Measurements from ENCODE around the gene HABP2.

DNA sequence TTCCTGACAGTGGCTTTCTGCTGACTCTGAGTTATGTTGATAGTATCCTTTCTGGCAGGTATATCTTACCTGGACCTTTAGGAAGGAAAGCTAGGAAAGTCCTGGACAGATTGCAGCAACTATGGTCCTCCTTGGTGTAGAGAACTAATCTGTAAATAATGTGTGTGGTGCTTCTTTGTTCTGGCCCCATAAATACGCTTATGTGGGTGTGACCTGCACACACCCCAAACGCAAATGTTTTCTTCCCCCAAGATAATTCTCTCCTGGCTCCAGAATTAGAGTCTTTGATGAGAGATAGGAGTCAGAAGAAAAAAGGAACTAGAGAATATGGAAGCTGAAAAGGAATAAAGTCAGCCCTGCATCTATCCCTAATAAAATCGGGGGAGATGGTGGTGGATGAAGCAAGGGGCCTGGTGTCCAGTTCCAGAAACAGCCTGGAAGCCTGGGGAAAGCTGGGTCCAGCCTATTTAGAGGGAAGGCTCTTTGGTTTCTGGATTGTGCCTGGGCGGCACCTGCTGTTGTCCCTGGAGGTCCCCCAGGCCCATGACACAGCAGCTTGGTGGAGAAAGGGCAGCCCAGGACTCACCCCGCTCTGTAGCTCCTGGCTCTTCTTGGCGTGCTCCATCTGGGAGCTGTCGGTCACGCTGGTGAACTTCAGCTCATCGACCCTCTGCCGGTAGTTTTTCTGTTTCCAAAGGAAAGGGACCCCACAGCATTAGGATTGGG, 72.8 kb downstream of the HABP2 start:
- TF ChIP-seq, protein P1, sequence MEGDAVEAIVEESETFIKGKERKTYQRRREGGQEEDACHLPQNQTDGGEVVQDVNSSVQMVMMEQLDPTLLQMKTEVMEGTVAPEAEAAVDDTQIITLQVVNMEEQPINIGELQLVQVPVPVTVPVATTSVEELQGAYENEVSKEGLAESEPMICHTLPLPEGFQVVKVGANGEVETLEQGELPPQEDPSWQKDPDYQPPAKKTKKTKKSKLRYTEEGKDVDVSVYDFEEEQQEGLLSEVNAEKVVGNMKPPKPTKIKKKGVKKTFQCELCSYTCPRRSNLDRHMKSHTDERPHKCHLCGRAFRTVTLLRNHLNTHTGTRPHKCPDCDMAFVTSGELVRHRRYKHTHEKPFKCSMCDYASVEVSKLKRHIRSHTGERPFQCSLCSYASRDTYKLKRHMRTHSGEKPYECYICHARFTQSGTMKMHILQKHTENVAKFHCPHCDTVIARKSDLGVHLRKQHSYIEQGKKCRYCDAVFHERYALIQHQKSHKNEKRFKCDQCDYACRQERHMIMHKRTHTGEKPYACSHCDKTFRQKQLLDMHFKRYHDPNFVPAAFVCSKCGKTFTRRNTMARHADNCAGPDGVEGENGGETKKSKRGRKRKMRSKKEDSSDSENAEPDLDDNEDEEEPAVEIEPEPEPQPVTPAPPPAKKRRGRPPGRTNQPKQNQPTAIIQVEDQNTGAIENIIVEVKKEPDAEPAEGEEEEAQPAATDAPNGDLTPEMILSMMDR (IDR thresholded peaks at IDR 0.05): no peak
- TF ChIP-seq, protein P2, sequence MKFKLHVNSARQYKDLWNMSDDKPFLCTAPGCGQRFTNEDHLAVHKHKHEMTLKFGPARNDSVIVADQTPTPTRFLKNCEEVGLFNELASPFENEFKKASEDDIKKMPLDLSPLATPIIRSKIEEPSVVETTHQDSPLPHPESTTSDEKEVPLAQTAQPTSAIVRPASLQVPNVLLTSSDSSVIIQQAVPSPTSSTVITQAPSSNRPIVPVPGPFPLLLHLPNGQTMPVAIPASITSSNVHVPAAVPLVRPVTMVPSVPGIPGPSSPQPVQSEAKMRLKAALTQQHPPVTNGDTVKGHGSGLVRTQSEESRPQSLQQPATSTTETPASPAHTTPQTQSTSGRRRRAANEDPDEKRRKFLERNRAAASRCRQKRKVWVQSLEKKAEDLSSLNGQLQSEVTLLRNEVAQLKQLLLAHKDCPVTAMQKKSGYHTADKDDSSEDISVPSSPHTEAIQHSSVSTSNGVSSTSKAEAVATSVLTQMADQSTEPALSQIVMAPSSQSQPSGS (CRISPR knock-in tag; IDR thresholded peaks at IDR 0.05; ENCODE audit: borderline replicate concordance, low read depth): no peak
- TF ChIP-seq CREB1 (CRISPR knock-in tag; IDR thresholded peaks at IDR 0.05): no peak

Measured in WTC11 (cell line).